H1 (cell line): Measurements from ENCODE around the gene TMEM44. TPM values are rescaled to one million over a fixed set of nuclear protein-coding genes. Genes with fewer than 3 reads are reported as not detected.

Source experiments
- CTCF ChIA-PET: fragments of 300-600 bp; sonication (Branson Sonifier 250); formaldehyde crosslinking; loops from one replicate; lab custom pipeline; 2021; ENCODE audit not compliant: partially characterized antibody; lab: Charles Lee
- POLR2A ChIA-PET: fragments of 300-600 bp; sonication (Branson Sonifier 250); formaldehyde crosslinking; loops from one replicate; lab custom pipeline; 2021; ENCODE audit warnings: inconsistent platforms; ENCODE audit not compliant: partially characterized antibody; lab: Charles Lee
- DNase-seq, 2 experiments: peaks; one replicate each; pipeline versions ENCODE4 v3.0.0 to v3.0.0-alpha.2; 2010 to 2022; ENCODE audit warnings: low spot score in 2 of 2, low read depth in 1 of 2, mixed read lengths in 1 of 2
- FAIRE-seq: peaks from 2 replicates; lab custom pipeline; 2011; peaks lifted over from hg19 to GRCh38; lab: Jason Lieb, UNC
- H2AFZ ChIP-seq: 2 replicates; pipeline ENCODE4 v1.8.1; 2012; ENCODE audit warnings: low read length, inconsistent platforms
- H2AK5ac ChIP-seq: 2 replicates; pipeline ENCODE4 v1.6.1; 2013; ENCODE audit warnings: low read depth, low read length
- H2BK120ac ChIP-seq: replicated peaks from 2 replicates; pipeline ENCODE3; 2013; ENCODE audit warnings: low read depth, low read length, inconsistent platforms
- H2BK12ac ChIP-seq: 2 replicates; pipeline ENCODE4 v1.6.1; 2013; ENCODE audit warnings: low read depth, low read length
- H2BK15ac ChIP-seq: 2 replicates; pipeline ENCODE4 v1.6.1; 2013; ENCODE audit warnings: low read length
- H2BK20ac ChIP-seq: 2 replicates; pipeline ENCODE4 v1.6.1; 2013; ENCODE audit warnings: low read length
- H2BK5ac ChIP-seq: 2 replicates; pipeline ENCODE4 v1.6.1; 2013; ENCODE audit warnings: low read depth, low read length
- H3K14ac ChIP-seq: 2 replicates; pipeline ENCODE4 v1.6.1; 2013; ENCODE audit warnings: inconsistent platforms; ENCODE audit not compliant: insufficient read length
- H3K18ac ChIP-seq: 2 replicates; pipeline ENCODE4 v1.6.1; 2013; ENCODE audit warnings: low read length; ENCODE audit errors: extremely low read depth
- H3K23ac ChIP-seq: 2 replicates; pipeline ENCODE4 v1.6.1; 2013; ENCODE audit warnings: inconsistent platforms; ENCODE audit not compliant: insufficient read length
- H3K23me2 ChIP-seq: 2 replicates; pipeline ENCODE4 v1.6.1; 2013; ENCODE audit warnings: low read depth, low read length
- H3K27ac ChIP-seq: 2 replicates; pipeline ENCODE4 v1.6.1; 2011; ENCODE audit warnings: low read depth, low read length, inconsistent platforms
- H3K27me3 ChIP-seq, 4 experiments: replicated peaks in 1 of 4; 1 replicate in 1 of 4; 2 replicates in 3 of 4; pipeline versions ENCODE4 v1.6.1 to v1.8.1; 2011 to 2013; ENCODE audit warnings: low read length in 3 of 4, mild to moderate bottlenecking in 3 of 4, inconsistent platforms in 2 of 4, mixed read lengths in 2 of 4, moderate library complexity in 1 of 4; ENCODE audit not compliant: control insufficient read depth in 3 of 4, insufficient read depth in 3 of 4; ENCODE audit errors: extremely low read depth in 1 of 4
- H3K36me3 ChIP-seq, 4 experiments: 2 replicates each; pipeline versions ENCODE4 v1.6.1 to v1.8.1; 2011 to 2013; ENCODE audit warnings: mild to moderate bottlenecking in 4 of 4, low read length in 3 of 4, moderate library complexity in 2 of 4, control low read depth in 1 of 4, inconsistent platforms in 1 of 4; ENCODE audit not compliant: insufficient read depth in 4 of 4, control insufficient read depth in 2 of 4
- H3K4ac ChIP-seq: replicated peaks from 2 replicates; pipeline ENCODE3; 2013; ENCODE audit warnings: low read length, low read depth, mixed read lengths, inconsistent platforms; ENCODE audit not compliant: insufficient read length
- H3K4me1 ChIP-seq, 4 experiments: replicated peaks in 1 of 4; 1 replicate in 1 of 4; 2 replicates in 3 of 4; pipeline versions ENCODE4 v1.6.1 to v1.8.1; 2011 to 2013; ENCODE audit warnings: low read length in 3 of 4, inconsistent platforms in 2 of 4, mixed read lengths in 1 of 4; ENCODE audit not compliant: insufficient read depth in 4 of 4, control insufficient read depth in 3 of 4
- H3K4me2 ChIP-seq, 2 experiments: 2 replicates each; pipeline versions ENCODE4 v1.6.1 to v1.8.1; 2011 to 2013; ENCODE audit warnings: low read depth in 2 of 2, low read length in 2 of 2, control low read depth in 1 of 2, inconsistent platforms in 1 of 2, mild to moderate bottlenecking in 1 of 2; ENCODE audit not compliant: insufficient read depth in 1 of 2
- H3K4me3 ChIP-seq, 4 experiments: fragments of 200-600, 300-600 bp in 1 of 4; sonication (generic), shearing (Covaris generic), sonication (Bioruptor Twin) in 1 of 4; 2 replicates each; pipeline versions ENCODE4 v1.5.1 to v1.8.1; 2011 to 2016; ENCODE audit warnings: low read length in 4 of 4, low read depth in 3 of 4, control low read depth in 2 of 4, inconsistent platforms in 2 of 4, mild to moderate bottlenecking in 2 of 4, mixed read lengths in 1 of 4, moderate library complexity in 1 of 4; ENCODE audit not compliant: insufficient read depth in 2 of 4; ENCODE audit errors: extremely low read depth in 1 of 4
- H3K56ac ChIP-seq: replicated peaks from 2 replicates; pipeline ENCODE3; 2013; ENCODE audit warnings: low read depth, mild to moderate bottlenecking, mixed read lengths, low read length, inconsistent platforms; ENCODE audit not compliant: insufficient read length
- H3K79me1 ChIP-seq: 2 replicates; pipeline ENCODE4 v1.6.1; 2013; ENCODE audit warnings: low read depth, low read length, control low read depth
- H3K79me2 ChIP-seq, 2 experiments: 2 replicates each; pipeline versions ENCODE4 v1.6.1 to v1.8.1; 2012 to 2013; ENCODE audit warnings: low read length in 2 of 2, mild to moderate bottlenecking in 2 of 2, inconsistent platforms in 1 of 2; ENCODE audit not compliant: insufficient read depth in 2 of 2, control insufficient read depth in 1 of 2
- H3K9ac ChIP-seq, 4 experiments: replicated peaks in 1 of 4; 1 replicate in 1 of 4; 2 replicates in 3 of 4; pipeline versions ENCODE4 v1.6.1 to v1.8.1; 2011 to 2013; ENCODE audit warnings: low read depth in 3 of 4, low read length in 3 of 4, control low read depth in 2 of 4, mild to moderate bottlenecking in 2 of 4, moderate library complexity in 2 of 4, inconsistent platforms in 1 of 4; ENCODE audit errors: extremely low read depth in 1 of 4
- H3K9me3 ChIP-seq, 2 experiments: 2 replicates each; pipeline versions ENCODE4 v1.6.1 to v1.8.1; 2012 to 2013; ENCODE audit warnings: mild to moderate bottlenecking in 2 of 2, moderate library complexity in 2 of 2, control low read depth in 1 of 2, inconsistent platforms in 1 of 2, low read depth in 1 of 2, low read length in 1 of 2, mixed read lengths in 1 of 2; ENCODE audit not compliant: insufficient read depth in 2 of 2
- H4K20me1 ChIP-seq, 2 experiments: replicated peaks in 1 of 2; 2 replicates each; pipeline versions ENCODE3 to v1.8.1; 2011 to 2013; ENCODE audit warnings: inconsistent platforms in 2 of 2, low read length in 2 of 2, mild to moderate bottlenecking in 1 of 2; ENCODE audit not compliant: insufficient read depth in 2 of 2, control insufficient read depth in 1 of 2
- H4K5ac ChIP-seq: 2 replicates; pipeline ENCODE4 v1.6.1; 2013; ENCODE audit warnings: low read length, low read depth, mixed read lengths, inconsistent platforms; ENCODE audit not compliant: insufficient read length
- H4K8ac ChIP-seq: 2 replicates; pipeline ENCODE4 v1.8.0; 2013; ENCODE audit warnings: mild to moderate bottlenecking, moderate library complexity, low read length, inconsistent platforms; ENCODE audit not compliant: insufficient read depth; ENCODE audit errors: extremely low read depth
- H4K91ac ChIP-seq: replicated peaks from 2 replicates; pipeline ENCODE3; 2013; ENCODE audit warnings: low read length, mixed read lengths, inconsistent platforms; ENCODE audit not compliant: insufficient read length
- KDM1A ChIP-seq: fragments of 200-600, 300-600 bp; sonication (generic); IDR thresholded peaks from 2 replicates; pipeline ENCODE4 v1.7.1; 2016; ENCODE audit warnings: mild to moderate bottlenecking, low read length, borderline replicate concordance
- PHF8 ChIP-seq: fragments of 200-600 bp; sonication (generic); conservative IDR thresholded peaks from 2 replicates; pipeline ENCODE4 v1.7.1; 2012; ENCODE audit warnings: low read depth, mild to moderate bottlenecking, inconsistent platforms, low read length, moderate library complexity
- POLR2AphosphoS5 ChIP-seq: IDR thresholded peaks from 2 replicates; pipeline ENCODE4 v1.6.1; 2011; ENCODE audit warnings: low read depth, low read length
- SIX5 ChIP-seq: IDR thresholded peaks from 2 replicates; pipeline ENCODE4 v1.6.1; 2011; ENCODE audit warnings: mild to moderate bottlenecking, low read depth, low read length
- TAF1 ChIP-seq: IDR thresholded peaks from 2 replicates; pipeline ENCODE4 v1.6.1; 2011; ENCODE audit warnings: mild to moderate bottlenecking, low read depth, low read length
- WGBS, 2 experiments: shearing (Covaris generic) in 1 of 2; methylation state at CpG; one replicate each; pipeline versions ENCODE4 v1.1.6 to v1.1.7; 2013 to 2015; ENCODE audit warnings: low lambda C conversion rate in 2 of 2, mixed read lengths in 2 of 2, inconsistent platforms in 1 of 2, low coverage in 1 of 2, missing lambda C conversion rate in 1 of 2; ENCODE audit not compliant: insufficient replicate concordance in 2 of 2, insufficient coverage in 1 of 2, insufficient read length in 1 of 2; ENCODE audit errors: extremely low coverage in 1 of 2, missing lambda C conversion rate in 1 of 2; 5-methylcytosine and 5-hydroxymethylcytosine counted together
- polyA plus RNA-seq, 7 experiments: library from polyadenylated mRNA; depleted of rRNA in 3 of 7; stranded (reverse) in 5 of 7; unstranded in 2 of 7; fragments of >200 nt in 5 of 7; fragments of 200-250 nt in 2 of 7; gene quantifications; 1 replicate in 5 of 7; 2 replicates in 1 of 7; 4 replicates in 1 of 7; pipeline versions ENCODE4 v1.2.1 to v1.2.3, GENCODE V29; 2011 to 2013; ENCODE audit warnings: missing spikeins in 2 of 7, mixed read lengths in 2 of 7
- total RNA-seq: library from RNA; stranded (reverse); fragmentation: NEBNext Ultra II Directional; extraction: Animal tissue kit (Norgen Biotek cat#: 25700); gene quantifications from 2 replicates; pipeline ENCODE4 v1.2.1, GENCODE V29; 2021

TMEM44 gene
- total and polyA plus RNA-seq, 2 of the 8 experiments (the other 6 are each of a cell fraction or from before 2014, with no cell fraction given): 14.0 to 16.7 TPM

DNA sequence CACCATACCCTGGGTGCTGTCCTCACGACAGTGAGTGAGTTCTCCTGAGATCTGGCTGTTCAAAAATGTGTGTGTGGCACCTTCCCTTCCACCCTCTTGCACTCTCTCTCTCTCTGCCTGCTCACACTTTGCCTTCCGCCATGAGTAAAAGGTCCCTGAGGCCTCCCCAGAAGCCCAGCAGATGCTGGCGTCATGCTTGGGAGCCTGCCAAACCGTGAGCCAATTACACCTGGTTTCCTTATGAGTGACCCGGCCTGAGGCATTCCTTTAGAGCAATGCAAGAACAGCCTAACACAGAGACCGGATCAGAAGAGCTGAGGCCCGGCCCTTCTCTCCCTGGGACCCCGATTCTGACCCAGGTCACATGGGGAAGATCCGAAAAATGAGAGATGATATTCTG lies 15.4 kb downstream of the TMEM44 start:
- DNase-seq (no peak), FAIRE-seq (no peak)
- H2BK12ac ChIP-seq: no peak overlapping the region
- H4K8ac ChIP-seq: no peak overlapping the region
- no peak overlapping the region for H2BK15ac ChIP-seq
- H3K9me3 ChIP-seq: no peaks in the 10 kb centered on the region
- no peak overlapping the region for H3K18ac ChIP-seq
- no peak overlapping the region for H4K91ac ChIP-seq
- no peak overlapping the region for H3K4me2 ChIP-seq
- H2BK120ac ChIP-seq: no peak overlapping the region
- H3K27ac ChIP-seq: no peak overlapping the region
- ChIA-PET CTCF (interaction anchor here (1.1 kb wide), 1 partner anchor 146 kb away, joined by 3 read pairs; no protein-coding TSS in a partner anchor), POLR2A (no interaction called here)
- no peaks in the 10 kb centered on the region for H3K27me3 ChIP-seq
- H3K4me3 ChIP-seq: no peak overlapping the region
- no peak overlapping the region for H3K23ac ChIP-seq
- no peaks in the 10 kb centered on the region for H4K20me1 ChIP-seq
- H2AK5ac ChIP-seq: no peak overlapping the region
- peaks cover 0 to 3% (median 0%) of the 10 kb centered on the region in 4 experiments; a peak in 1 of 8 replicates for H3K36me3 ChIP-seq
- H3K79me1 ChIP-seq: no peaks in the 10 kb centered on the region; the same call in 1 of the 2 replicates
- TF ChIP-seq PHF8 (no peak), POLR2AphosphoS5 (no peak), KDM1A (no peak), SIX5 (no peak), TAF1 (no peak)
- no peak overlapping the region for H4K5ac ChIP-seq
- H3K4ac ChIP-seq: no peak overlapping the region
- no peak overlapping the region for H3K14ac ChIP-seq
- H2AFZ ChIP-seq: no peak overlapping the region
- H3K23me2 ChIP-seq: no peaks in the 10 kb centered on the region
- no peak overlapping the region for H3K56ac ChIP-seq
- WGBS, 2 experiments: 88% methylated on average over 9 of the region's 9 CpGs; no CpG with 5 or more reads in 1 of the 2 experiments
- no peaks in the 10 kb centered on the region; a peak in 1 of 7 replicates for H3K4me1 ChIP-seq
- no peak overlapping the region for H2BK5ac ChIP-seq
- no peaks in the 10 kb centered on the region for H3K79me2 ChIP-seq
- H3K9ac ChIP-seq: no peak overlapping the region
- H2BK20ac ChIP-seq: no peak overlapping the region
